GM18951 (cell line): Measurements from ENCODE around the gene KXD1.
A peak's percentile ranks its signal among the peaks of the same experiment; 100 is the strongest.

Experiments
- POLR2A ChIP-seq: IDR thresholded peaks from 4 replicates; pipeline ENCODE4 v1.6.1; 2011; ENCODE audit warnings: mild to moderate bottlenecking; ENCODE audit not compliant: insufficient read length, insufficient read depth; ENCODE audit errors: extremely low read depth
- in situ Hi-C: fragments of 300-500 bp; cut with MboI; formaldehyde crosslinking; loops from one replicate; pipeline ENCODE4 v1.12.0; 2022; ENCODE audit warnings: low sequenced_read_pairs, mixed read lengths, inconsistent platforms; ENCODE audit not compliant: unreplicated experiment

KXD1 gene

DNA sequence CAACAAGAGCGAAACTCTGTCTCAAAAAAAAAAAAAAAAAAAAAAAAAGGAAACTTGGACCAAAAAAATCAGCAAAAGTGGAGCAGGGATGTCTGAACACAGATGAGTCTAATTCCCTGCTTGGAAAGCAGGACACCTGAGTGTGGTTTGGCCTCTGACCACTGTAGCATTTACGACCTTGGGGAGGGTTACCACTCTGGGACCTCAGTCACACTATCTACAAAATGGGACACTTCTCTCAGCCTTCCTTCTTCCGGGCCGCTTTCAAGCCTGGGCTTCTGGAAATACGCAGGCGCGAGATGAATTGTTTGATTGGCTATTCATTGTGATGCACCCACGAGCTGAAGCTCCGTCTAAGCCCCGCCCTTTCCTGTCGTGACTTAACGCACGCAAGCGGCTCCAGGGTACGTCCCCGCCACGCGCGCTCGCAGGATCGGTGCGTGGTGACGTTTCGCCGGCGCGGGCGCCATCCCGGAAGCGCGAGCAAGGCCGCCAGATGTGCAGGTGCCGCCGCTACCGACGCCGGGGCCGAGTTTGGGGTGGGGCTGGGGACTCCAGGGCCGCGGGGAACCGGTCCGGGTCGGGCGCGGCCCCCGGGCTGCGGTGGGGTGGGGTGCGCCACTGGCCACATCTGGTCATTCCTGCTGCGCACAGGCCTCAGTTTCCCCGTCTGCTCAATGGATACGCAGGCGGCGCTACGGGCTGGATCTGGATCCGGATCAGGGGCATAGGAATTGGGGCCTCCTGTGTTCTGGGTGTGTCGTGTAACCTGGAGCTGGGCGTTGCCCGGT, at the start of gene KXD1:
Gene KXD1 (plus strand): TSS at position 460 of the 791 bp plus-strand sequence. CDS start 4,187 bp downstream, outside the sequence.
- in situ Hi-C loops = no loop called here
- TF ChIP-seq POLR2A = peak; percentile 81

GRCh38 chr19:18508585-18508984, 49.1 kb upstream of the KXD1 start:
- in situ Hi-C loops = no loop called here
- no peak for TF ChIP-seq POLR2A

GRCh38 chr19:18510216-18510615, 47.5 kb upstream of the KXD1 start:
- no peak for TF ChIP-seq POLR2A
- in situ Hi-C loops = no loop called here

- TF ChIP-seq POLR2A = no peak
- in situ Hi-C loops = no loop called here
These were observed 43.8 kb upstream of the KXD1 start for GRCh38 chr19:18513868-18514267.

DNA sequence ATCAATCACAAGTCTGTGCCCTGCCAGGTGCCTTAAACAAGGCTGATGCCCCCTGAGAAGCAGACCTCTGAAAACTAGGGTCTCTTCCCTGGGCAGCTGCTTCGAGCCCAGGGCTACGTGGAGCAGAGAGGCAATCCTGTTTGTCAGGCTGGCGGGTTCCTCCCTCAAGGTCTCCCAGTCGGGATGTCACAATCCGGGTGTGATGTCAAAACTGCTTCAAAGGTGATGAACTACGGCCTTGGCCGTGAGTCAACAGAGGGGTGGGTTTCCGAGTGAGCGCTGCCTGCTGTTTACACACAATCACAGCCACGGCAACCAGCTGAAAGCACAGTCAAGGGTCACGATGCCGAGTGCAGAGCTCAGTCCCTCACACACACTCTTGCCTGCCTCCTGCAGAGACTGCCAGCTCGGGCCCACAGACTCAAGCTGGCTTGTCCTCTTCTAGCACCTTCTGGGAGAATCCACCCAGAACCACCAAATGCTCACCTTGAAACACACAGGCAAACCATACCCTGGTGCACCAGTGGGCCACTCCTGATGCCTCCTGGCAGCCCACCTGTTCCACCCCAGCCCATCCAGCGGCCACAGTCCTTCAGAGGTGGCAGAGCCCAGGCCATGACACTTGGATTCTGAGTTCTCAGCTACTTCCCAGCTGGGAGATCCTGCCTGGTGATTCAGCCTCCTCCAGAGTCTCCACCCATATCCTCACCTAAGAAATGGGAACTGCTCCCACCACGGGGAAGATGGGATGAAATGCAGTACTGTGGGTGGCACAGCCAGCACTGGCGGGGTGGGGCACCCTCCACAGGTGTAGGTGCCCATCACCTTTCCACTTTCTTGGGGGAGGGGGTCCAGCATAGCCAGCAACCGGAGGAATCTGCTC, 42.6 kb upstream of the KXD1 start:
- in situ Hi-C loops = no loop called here
- no peak for TF ChIP-seq POLR2A

GRCh38 chr19:18515959-18516358, 41.7 kb upstream of the KXD1 start:
- in situ Hi-C loops = no loop called here
- TF ChIP-seq POLR2A = no peak

GRCh38 chr19:18517606-18518005, 40.1 kb upstream of the KXD1 start:
- TF ChIP-seq POLR2A = no peak
- in situ Hi-C loops = no loop called here

GRCh38 chr19:18518639-18519038, 39.0 kb upstream of the KXD1 start:
- TF ChIP-seq POLR2A = no peak
- in situ Hi-C loops = no loop called here

- in situ Hi-C loops = no loop called here
These were observed 37.5 kb upstream of the KXD1 start for GRCh38 chr19:18519962-18520847.

GRCh38 chr19:18520848-18521691, 36.6 kb upstream of the KXD1 start:
- peak; percentile 48 for TF ChIP-seq POLR2A
- in situ Hi-C loops = no loop called here

More at GRCh38 chr19:18519962-18520847, 37.5 kb upstream of the KXD1 start:
- TF ChIP-seq POLR2A = no peak

DNA sequence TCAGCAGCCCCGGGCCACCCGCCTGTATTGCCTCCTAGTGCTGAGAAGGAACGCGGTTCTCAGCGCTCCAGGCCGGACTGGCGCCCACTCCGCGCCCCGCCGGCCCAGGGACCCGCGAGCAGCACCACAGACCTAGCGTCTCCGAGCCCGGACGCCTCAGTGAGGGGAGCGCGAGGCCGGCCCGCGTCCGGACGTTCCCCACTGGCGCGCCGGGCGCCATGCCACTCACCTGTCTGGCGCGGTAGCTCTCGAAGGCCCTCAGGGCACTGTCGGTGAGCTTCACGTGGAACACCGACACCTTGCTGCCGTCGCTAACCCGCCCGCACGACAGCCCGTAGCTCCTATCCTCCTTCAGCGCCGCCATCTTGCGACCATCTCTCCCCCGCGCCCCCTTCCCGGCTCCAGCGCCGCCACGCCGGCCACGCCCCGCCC, 36.0 kb upstream of the KXD1 start, which contains the start of gene ELL:
Gene ELL (minus strand): TSS at position 379 of the 432 bp plus-strand sequence. CDS start 15 bp downstream, at position 364.
- in situ Hi-C loops = no loop called here
- TF ChIP-seq POLR2A = peak; percentile 91
